C4-2B (cell line): ENCODE data around the gene DLST.

Source experiments
- H3K27ac ChIP-seq: fragments of 450-650 bp; 2 replicates; pipeline ENCODE4 v1.5.1; 2017
- ZFX ChIP-seq: fragments of 450-650 bp; IDR thresholded peaks from 2 replicates; pipeline ENCODE4 v1.6.1; 2017
- TF ChIP-seq, protein P1 (sequence below): fragments of 450-650 bp; conservative IDR thresholded peaks from 2 replicates; pipeline ENCODE4 v1.5.1; 2017; ENCODE audit warnings: mild to moderate bottlenecking

The DLST gene

DNA sequence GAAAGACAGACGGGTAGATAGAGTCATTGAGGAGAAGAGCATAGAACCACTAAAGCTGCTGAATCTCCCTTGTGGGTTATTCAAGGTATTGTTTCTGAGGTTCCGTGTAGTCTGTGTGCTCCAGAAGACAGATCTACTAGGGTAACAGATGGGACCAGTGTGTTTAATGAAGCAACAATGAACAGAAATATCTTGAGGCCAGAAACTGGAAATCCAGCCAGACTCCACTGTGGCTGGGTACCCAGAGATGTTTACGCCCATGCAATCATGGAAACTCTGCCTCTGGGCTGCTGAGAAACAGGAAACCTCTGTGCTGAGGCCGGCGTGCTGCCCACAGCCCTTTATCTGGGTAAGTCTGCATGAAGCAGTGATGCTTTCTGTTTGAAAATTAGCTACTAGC is 14.0 kb upstream of the DLST start:
- no peak overlapping the region for H3K27ac ChIP-seq
- TF ChIP-seq, protein P1, sequence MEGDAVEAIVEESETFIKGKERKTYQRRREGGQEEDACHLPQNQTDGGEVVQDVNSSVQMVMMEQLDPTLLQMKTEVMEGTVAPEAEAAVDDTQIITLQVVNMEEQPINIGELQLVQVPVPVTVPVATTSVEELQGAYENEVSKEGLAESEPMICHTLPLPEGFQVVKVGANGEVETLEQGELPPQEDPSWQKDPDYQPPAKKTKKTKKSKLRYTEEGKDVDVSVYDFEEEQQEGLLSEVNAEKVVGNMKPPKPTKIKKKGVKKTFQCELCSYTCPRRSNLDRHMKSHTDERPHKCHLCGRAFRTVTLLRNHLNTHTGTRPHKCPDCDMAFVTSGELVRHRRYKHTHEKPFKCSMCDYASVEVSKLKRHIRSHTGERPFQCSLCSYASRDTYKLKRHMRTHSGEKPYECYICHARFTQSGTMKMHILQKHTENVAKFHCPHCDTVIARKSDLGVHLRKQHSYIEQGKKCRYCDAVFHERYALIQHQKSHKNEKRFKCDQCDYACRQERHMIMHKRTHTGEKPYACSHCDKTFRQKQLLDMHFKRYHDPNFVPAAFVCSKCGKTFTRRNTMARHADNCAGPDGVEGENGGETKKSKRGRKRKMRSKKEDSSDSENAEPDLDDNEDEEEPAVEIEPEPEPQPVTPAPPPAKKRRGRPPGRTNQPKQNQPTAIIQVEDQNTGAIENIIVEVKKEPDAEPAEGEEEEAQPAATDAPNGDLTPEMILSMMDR, result no peak
- TF ChIP-seq ZFX, result no peak

DNA sequence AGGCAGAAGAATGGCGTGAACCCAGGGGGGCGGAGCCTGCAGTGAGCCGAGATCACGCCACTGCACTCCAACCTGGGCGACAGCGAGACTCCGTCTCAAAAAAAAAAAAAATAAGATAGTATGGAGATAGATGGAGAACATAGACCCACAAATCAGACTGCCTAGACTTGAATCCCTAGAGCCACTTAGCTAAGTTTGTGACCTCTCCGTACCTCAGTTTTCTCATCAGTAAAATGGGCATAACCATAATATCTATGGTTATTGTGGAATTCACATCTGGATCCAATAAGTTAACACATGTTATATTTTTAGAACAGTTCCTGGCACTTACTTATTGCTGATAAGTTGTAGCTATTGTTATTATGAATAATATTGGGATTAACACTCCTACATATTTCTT is 13.0 kb upstream of the DLST start:
- TF ChIP-seq, protein P1, result no peak
- TF ChIP-seq ZFX, result no peak
- H3K27ac ChIP-seq, result no peak overlapping the region

DNA sequence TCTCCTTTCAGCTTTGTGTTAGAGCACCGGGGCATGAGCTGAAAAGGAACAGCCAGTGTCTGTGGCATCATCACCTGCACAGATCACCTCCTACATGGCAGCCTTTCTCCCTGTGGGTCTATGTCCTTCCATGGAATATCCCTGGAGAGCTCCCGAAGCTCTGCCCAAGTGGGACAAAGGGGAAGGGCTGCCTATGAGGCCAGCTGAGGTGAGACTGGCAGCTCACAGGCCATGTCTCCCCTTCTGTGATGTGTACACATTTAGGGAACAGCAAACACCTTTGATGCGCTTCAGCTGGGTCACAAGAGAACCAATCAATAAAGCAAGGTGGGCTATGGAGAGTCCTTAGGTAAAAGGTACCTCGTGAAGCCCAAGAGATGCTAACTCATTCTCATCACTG is 9.9 kb upstream of the DLST start:
- H3K27ac ChIP-seq, result no peak overlapping the region
- no peak for TF ChIP-seq ZFX
- TF ChIP-seq, protein P1, result no peak

DNA sequence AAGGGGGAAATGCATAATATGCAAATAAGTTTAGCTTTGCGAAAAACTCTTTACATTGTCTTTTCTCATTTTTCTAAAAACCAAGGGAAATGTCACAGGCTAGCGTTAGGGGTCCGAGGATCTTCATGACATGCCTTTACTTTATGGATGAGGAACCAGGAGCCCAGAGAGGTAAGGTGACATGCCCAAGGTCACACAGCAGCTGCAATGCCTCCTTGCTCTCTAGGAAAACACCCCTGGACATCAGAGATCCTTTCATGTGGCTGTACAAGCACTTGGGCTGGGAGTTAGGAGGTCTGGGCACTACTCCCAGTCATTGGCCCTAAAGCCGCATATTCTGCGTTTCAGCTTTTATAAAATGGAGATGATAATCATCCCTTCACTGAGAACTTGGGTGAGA is 6.5 kb upstream of the DLST start:
- no peak for TF ChIP-seq ZFX
- TF ChIP-seq, protein P1, result no peak
- no peak overlapping the region for H3K27ac ChIP-seq

DNA sequence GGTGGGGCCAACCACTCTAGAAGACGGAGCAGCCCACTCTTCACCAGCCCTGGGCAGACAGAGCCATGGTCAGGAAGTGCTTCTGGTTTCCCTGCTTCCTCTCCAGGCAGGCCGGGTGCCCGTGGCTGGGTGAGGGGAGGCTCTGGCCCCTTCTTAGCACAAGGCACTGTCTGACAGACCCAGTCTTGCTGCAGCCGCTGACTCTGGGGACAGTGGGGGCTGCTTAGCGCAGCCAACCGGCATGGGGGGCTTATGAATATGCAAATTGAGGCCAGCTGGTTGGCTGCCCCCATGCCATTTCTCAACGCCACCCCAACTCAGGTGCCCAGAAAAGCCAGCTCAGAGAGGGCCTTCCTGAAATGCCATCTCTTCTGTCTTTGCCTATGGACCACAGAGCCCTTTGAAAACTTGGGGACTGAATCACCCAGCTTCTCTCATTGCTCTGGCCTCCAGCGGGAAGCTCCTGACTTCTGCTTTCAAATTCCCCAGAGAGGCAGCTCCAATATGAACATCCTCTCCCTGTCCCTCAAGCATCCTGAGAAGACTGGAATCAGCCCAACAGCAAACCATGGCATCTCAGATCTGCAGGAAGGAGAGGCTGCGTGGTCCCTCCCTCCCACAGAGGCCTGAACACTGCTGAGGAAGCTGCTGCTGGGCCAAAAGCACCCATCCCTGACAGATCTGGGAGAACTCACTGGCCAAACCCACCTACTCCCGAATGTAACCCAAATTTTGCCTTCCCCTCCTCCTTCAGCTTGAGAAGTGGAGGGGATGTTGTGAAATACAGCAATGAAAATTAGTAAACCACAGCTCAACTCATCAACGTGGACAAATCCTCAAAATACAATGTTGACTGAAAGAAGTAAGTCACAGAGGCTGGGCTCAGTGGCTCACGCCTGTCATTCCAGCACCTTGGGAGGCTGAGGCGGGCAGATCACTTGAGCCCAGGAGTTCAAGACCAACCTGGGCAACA is 5.5 kb upstream of the DLST start, which contains the start of gene PROX2:
Gene PROX2 (minus strand): TSS at position 205 of the 973 bp plus-strand sequence. CDS start 12,311 bp downstream, outside the sequence.
- no peak for TF ChIP-seq ZFX
- H3K27ac ChIP-seq, result no peak within 1 kb of the TSS

DNA sequence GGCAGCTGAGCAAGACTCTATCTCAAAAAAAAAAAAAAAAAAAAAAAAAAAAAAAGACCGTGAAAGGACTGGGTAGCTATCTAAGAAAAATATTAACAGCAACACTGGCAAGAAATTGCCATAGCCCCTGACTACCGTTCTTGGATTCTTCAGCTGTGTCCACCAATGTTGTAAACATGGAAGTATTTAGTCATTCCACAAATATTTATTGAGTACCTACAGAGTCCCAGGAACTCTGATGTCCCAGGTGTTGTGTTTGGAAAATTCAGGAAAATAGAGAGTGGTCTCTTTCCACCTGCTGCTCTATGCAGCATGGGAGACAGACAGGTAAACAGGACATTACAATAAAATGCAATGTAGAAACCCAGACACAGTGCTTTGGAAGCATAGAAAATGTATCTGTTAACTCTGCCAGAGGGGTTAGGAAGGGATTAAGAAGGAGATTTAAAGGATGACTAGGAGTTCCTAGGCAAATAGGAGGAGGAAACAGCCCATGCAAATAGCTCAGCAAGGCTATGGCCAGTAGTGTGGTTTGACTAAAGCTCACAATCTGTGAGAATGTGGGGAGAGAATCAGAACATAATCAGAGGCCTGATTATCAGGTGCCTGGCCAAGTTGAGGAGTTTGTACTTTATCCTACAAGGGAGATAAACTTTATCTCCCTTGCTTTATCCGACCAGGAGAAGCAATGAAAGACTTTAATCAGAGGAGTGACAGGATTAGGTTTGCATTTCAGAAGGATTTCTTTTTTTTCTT is 2.1 kb upstream of the DLST start:
- H3K27ac ChIP-seq, result no peak overlapping the region
- TF ChIP-seq, protein P1, result no peak
- TF ChIP-seq ZFX, result no peak

DNA sequence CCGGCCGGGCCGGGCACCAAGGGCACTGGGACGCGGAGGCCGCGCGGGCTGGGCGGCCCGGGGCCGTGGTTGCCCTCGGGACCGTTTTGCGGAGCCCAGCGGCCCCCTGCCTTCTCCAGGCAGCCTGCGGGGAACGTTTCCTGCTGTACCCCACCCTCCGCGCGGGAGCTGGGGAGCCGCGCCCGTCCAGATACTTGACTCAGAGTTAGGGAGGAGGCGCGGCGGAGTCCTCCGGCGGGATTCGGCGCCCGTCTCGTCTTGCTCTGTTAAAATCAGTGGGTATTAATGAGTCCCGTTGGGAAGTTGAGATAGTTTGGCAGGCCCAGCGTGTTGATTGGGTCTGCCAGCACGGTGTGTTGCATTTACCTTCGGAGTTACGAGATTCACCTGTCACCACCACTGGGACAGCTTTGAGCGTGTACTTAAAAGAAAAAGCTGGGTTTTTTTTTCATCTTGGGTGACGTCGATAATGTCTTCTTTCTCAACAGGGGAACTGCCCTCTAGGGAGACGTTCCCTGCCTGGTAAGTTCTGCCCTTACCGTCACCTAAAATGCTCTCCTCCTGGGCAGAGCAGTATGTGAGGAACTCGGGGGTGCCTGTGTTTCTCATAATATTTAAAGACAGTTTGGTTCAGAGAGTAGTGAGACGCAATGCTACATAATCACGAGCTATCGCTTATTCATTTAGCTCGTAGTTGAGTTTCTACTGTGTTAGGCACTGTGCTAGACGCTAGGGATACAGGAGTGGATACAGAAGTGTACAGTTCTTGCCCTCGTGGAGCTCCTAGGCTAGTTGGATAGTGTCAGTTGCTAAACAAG is 596 bp downstream of the DLST start:
- TF ChIP-seq ZFX, result peak; percentile 97
- TF ChIP-seq, protein P1, result no peak
- peak overlapping the region; percentile 85 for H3K27ac ChIP-seq
